RPMI8226 (cell line): ENCODE data around the gene IP6K1.
A peak's percentile ranks its signal among the peaks of the same experiment; 100 is the strongest.
"Not testable (repeated sequence)": the region's sequence is repeated elsewhere in the genome, so short reads cannot be mapped to it uniquely, and the experiment has no call there.

ENCODE experiments used
- DNase-seq: peaks from one replicate; pipeline ENCODE4 v3.0.0-alpha.2; 2015

IP6K1 gene

GRCh38 chr3:49793486-49794085 is 7.2 kb upstream of the IP6K1 start:
- DNase-seq = no peak

GRCh38 chr3:49792371-49793150 is 6.2 kb upstream of the IP6K1 start:
- no peak for DNase-seq

- no peak for DNase-seq
These were observed 5.2 kb upstream of the IP6K1 start for GRCh38 chr3:49791571-49791970.

- DNase-seq = no peak
These were observed 4.5 kb upstream of the IP6K1 start for GRCh38 chr3:49790626-49791411.

- no peak for DNase-seq
These were observed 1.7 kb upstream of the IP6K1 start for GRCh38 chr3:49788056-49788455.

- no peak for DNase-seq
These were observed 1.2 kb upstream of the IP6K1 start for GRCh38 chr3:49787536-49787935.

- no peak for DNase-seq
These were observed 781 bp upstream of the IP6K1 start for GRCh38 chr3:49787182-49787464.

GRCh38 chr3:49785565-49786356 is 581 bp downstream of the IP6K1 start:
- peak; percentile 34 for DNase-seq

- DNase-seq = not testable (repeated sequence)
These were observed 4.1 kb downstream of the IP6K1 start for GRCh38 chr3:49782277-49782676.

- no peak for DNase-seq
These were observed 4.7 kb downstream of the IP6K1 start for GRCh38 chr3:49781415-49782199.

- not testable (repeated sequence) for DNase-seq
These were observed 5.4 kb downstream of the IP6K1 start for GRCh38 chr3:49780975-49781365.

GRCh38 chr3:49780080-49780974 is 6.0 kb downstream of the IP6K1 start:
- no peak for DNase-seq

GRCh38 chr3:49779358-49780079 is 6.8 kb downstream of the IP6K1 start:
- DNase-seq = no peak

GRCh38 chr3:49776101-49776500 is 10.2 kb downstream of the IP6K1 start:
- not testable (repeated sequence) for DNase-seq

GRCh38 chr3:49775538-49775937 is 10.8 kb downstream of the IP6K1 start:
- no peak for DNase-seq

GRCh38 chr3:49772703-49773102 is 13.6 kb downstream of the IP6K1 start:
- no peak for DNase-seq

GRCh38 chr3:49771340-49771938 is 14.9 kb downstream of the IP6K1 start:
- no peak for DNase-seq

GRCh38 chr3:49769926-49770325 is 16.4 kb downstream of the IP6K1 start:
- no peak for DNase-seq

- no peak for DNase-seq
These were observed 16.9 kb downstream of the IP6K1 start for GRCh38 chr3:49769286-49769915.

GRCh38 chr3:49763981-49764380 is 22.4 kb downstream of the IP6K1 start:
- DNase-seq = no peak
